Stimulated activated CD4-positive, alpha-beta T cell treated with anti-CD3 and anti-CD28 coated beads, Interleukin-2, amount 100 ng/mL, for 4 hours (primary cell): ENCODE measurements around the gene IL23R.
A peak's percentile ranks its signal among the peaks of the same experiment; 100 is the strongest.
"Not testable (repeated sequence)": the region's sequence is repeated elsewhere in the genome, so short reads cannot be mapped to it uniquely, and the experiment has no call there.

ENCODE experiments used
- DNase-seq: peaks from one replicate; pipeline ENCODE4 v3.0.0-alpha.2; 2020; ENCODE audit warnings: low read depth

Gene IL23R, protein sequence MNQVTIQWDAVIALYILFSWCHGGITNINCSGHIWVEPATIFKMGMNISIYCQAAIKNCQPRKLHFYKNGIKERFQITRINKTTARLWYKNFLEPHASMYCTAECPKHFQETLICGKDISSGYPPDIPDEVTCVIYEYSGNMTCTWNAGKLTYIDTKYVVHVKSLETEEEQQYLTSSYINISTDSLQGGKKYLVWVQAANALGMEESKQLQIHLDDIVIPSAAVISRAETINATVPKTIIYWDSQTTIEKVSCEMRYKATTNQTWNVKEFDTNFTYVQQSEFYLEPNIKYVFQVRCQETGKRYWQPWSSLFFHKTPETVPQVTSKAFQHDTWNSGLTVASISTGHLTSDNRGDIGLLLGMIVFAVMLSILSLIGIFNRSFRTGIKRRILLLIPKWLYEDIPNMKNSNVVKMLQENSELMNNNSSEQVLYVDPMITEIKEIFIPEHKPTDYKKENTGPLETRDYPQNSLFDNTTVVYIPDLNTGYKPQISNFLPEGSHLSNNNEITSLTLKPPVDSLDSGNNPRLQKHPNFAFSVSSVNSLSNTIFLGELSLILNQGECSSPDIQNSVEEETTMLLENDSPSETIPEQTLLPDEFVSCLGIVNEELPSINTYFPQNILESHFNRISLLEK

DNA sequence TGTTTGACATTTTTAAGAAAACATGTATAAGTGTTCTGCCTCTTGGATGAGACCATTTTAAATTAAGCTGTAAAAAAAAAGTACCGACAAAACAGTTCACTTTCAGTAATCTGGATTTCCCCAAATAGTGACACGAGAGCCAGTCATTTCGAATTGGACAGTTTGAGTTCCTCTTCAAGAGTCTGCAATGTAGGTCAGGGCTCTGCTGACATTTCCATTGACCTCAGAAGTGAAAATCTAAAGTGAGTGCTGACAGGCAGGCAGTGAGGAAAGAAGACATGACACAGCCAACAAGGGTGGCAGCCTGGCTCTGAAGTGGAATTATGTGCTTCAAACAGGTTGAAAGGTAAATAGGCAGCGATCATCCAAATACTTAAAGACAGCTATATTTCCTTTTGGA, at the start of gene IL23R:
TSS of gene IL23R (plus strand) at position 259 of the 400 bp plus-strand sequence. CDS start 1,667 bp downstream, outside the sequence.
- no peak for DNase-seq

DNA sequence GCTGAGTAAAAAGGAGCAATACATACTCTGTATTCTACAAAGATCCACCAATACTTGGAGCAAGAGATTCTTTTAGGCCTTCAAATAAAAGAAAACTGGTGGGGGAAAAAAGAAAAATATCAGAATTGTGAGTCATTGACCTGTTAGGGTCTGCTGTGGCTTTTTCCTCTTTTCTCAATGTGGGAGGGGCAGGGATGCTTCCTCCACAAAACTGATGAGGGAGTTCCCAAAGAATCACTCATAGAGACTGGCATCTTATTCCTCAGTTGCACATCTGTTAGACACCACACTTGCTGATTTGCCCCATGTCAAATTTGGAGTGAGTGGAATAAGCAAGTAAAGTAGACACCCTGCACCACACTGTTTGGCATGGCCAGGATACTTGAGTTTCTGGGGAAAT, 48.1 kb upstream of the IL23R start:
- DNase-seq = no peak

DNA sequence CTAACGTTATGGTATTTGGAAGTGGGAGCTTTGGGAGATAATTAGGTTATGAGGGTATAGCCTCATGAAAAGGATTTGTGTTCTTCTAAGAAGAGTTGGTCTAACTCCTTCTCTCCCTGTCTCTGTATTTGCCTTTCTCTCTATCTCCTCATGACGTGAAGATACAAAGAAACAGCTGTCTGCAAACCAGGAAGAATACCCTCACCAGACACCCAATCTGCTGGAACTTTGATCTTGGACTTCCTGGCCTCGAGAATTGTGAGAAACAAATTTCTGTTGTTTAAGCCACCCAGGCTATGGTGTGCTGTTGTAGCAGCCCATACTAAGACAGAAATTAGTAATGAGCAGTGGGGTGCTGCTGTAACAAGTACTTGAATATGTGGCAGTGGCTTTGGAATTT, 47.6 kb upstream of the IL23R start:
- DNase-seq = no peak

DNA sequence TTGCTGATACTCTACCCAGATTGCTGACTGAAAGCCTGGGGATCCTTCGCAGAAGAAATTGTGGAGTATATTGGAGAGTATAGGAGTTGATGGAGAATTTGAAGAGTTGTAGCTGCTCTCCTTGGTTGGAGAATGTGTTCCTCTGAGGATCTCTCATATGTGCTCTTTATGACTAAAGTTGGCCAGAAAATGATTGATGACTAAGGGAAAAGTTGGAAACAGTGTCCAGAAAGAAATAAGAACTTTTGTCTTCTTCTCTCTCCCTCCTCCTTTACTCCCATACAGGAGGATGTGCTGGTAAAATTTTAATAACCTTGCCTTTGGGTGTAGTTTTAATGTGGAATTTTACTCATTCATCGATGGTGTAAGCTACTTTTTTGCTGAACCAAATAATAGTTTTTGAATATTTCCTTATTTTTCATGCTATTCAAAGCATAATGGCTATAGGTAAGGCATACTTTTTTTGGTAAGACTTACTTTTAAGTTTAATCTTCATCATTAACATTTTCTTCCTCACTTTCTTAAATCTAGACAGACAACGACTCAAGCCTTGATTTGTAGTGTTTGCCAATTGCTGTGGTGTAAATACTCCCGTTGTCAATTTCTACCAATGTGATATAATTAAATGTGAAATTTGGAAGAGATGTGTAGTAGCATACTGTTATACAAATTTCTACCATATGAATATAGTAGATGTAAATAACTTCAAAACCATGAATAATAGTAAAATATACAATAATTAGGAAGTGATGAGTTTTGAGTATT, 45.2 kb upstream of the IL23R start:
- no peak for DNase-seq

DNA sequence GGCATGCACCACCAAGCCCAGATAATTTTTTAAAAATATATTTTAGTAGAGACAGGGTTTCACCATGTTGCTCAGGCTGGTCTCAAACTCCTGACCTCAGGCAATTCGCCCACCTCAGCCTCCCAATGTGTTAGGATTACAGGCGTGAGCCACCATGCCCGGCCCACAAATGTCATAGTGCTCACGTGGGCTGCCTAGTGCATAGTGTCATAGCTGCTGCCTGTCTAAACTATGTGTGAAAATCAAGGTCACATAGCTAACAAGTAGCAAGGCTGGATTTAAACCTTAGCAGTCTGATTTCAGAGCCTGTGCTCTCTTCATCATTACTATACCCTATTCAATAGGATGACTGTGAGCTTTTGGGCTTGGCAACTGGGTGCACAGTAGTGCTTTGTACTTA, 41.8 kb upstream of the IL23R start:
- DNase-seq = no peak

DNA sequence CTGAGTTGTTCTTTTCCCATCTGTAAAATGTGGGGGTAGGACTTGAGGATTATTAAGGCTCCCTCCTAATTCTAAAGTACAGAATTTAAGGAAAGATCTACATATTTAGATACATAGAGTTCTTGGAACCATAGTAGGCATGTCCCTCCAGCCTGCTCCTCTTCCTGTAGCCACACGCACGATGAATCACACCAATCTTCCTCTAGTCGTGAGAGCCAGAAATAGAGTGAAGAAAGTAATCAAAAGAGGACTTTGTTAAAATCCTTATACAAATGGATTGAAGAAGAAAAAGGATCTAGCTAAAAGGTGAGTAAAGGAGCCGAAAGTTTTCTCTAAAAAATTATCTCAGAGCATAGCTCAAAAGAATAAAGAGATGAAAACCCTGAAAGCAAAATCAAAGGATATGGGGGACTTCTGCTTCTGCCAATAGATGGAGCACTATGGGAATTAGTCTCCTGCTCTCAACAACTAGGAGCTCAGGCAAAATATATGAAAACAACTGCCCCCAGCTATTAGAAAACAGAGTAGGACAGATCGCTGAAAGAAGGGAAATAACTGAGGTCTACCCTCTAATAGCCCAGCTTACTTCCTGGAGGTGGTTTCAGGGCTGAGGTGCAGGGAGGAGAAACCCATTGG, 40.0 kb upstream of the IL23R start:
- DNase-seq = no peak

DNA sequence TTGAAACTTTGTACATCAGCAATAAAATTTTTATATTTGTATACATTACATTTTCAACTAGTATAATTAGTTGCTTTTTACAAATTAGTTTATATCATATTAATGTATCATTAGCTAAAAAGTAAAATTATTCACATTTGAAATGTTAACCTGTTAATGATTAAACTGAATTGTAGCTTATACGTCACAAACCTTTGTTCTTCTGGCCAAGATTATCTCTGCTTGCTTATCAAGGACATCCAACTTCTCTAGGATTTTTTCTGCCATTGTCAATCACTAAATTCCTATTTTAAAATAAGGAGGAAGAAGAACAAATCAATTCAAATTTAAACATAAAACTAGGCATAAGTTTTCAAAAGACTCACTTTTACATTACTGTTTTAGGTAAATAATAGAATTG, 39.3 kb upstream of the IL23R start:
- DNase-seq = no peak

DNA sequence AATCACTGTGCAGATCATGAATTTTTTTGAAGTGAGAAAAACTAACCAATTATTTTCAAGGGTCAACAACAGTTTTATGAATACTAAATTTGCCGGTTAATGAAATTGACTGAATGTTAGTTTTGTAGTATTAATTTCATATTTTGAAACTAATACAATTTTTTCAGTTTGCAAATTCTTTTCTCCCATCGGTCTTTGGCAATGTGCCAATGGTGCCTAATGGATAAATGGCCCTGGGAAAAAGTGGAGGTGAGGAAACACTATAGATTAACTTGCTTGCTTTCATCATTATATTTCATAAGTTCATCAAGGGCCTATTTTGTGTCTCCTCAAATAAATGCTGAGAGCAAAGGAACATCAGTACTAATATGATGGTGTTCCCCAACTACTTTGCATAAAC, 35.6 kb upstream of the IL23R start:
- DNase-seq = no peak

DNA sequence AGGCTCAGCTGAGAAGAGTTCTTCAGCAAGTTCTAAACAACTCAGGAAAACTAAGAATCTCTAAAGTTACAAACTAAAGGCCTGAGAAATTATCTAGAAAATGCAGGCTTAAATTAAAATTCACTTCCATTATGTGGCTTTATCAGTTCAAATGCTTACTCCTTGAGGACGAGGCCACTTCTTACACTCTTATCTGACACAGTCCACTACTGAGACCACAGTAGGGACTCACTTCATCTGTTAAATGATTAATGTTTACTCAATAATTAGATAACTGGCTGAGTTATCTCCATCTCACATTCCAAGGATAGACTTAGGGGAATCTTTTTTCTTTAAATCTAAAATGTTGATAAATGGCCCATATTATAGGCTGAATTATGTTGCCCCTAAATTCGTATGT, 33.1 kb upstream of the IL23R start:
- DNase-seq = no peak

DNA sequence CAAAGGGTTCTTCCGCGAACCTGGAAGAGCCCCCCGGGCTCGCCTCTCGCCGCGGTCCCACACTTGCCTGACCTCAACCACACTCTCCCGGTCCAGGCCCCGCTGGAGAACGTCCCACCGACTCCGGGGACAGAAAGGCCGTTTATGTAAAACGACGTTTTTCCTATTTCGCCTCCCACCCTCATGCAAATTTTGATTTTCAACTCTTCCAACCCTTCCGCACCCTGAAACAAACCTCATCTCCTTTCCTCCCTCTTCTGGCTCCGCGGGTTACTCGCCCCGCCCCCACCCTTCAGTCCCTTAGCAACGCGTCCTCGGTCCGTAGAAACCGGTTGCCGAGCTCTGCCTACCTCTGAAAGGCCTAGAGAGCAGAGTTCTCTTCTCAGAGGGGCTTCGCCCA, 31.6 kb upstream of the IL23R start, which contains the start of gene C1orf141:
TSS of gene C1orf141 (minus strand) at position 276 of the 400 bp plus-strand sequence. CDS start 7,730 bp downstream, outside the sequence.
- DNase-seq = no peak

DNA sequence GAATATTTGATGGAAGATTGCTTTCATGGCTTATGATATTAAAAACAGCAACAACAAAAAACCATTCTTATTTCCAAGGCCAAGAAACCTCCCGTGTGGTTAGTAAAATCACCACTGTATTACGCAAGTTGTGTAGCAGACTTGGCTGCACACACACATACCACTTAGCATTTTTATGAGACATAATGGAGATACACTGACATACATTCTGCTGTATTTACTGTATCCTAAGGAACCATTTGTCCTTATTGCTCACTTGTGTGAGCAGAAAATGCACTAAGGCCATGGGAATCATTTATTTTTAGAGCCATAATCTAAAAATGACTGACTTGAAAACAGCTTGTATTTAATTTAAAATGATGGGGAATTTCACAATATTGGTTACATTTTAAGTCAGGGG, 30.9 kb upstream of the IL23R start:
- no peak for DNase-seq

DNA sequence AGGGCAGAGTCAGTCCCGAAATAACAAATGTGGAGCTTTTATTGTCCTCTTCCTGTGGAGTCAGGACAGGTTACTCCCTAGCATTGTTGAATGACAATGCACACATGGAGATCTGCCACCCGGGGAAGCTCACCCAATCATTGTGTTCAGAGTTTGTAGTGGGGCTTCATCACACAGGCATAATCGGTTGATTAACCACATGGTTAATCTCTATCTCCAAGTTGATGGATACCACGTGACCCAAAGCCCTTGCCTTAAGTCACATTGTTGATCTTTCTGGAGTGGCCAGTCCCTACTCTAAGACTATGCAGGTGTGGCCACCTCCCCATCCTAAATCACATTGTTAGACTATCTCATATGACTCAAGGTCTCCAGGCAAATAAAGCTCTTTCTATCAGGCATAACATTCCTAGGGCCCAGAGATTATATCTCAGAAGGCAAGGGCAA, 28.9 kb upstream of the IL23R start:
- DNase-seq = no peak

DNA sequence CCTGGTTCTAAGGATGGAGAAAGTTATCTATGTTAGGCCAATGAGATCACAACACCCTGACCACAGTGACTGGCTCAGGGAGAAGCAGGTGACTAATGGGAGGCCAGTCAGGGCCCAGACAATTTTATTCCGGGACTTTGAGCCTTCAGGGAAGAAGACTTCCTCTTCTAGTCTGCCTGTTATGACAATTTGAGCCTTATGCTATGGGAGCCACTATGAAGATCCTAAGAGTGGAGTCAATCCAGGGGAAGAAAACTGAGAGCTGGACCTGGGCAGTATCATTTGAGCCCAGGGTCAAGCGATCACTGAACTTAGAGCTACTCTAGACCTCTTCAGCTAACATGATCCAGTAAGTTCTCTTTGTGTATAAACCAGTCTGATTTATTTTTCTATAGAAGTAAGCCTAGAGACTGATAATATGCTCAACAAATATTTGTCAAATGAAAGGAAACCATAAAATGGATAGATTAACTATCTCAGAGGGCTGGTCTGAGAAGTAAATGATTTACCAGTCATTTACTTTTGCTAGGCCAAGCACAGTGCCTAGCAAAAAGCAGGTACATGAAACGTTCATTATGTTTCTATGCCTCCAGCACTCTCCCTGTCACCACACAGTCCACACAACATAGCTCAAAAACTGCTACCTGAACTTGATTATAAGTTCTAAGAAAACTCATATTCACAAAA, 27.3 kb upstream of the IL23R start:
- no peak for DNase-seq

DNA sequence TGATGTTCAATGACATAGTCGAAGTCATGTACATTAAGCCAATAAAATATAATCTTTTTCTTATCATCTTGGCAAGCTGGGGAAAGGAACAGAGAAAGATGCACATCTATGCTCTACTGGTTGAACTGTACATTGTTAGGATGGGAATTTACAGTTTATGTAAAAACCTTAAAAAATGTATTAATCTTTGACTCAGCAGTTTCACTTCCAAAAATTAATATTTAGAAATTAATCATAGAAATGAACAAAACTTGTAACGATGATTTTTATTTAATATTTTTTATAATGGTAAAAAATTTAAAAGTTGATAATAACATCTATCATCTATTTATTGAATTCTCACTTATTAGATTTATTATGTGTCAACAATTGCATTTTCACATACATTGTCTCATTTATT, 25.8 kb upstream of the IL23R start:
- no peak for DNase-seq

DNA sequence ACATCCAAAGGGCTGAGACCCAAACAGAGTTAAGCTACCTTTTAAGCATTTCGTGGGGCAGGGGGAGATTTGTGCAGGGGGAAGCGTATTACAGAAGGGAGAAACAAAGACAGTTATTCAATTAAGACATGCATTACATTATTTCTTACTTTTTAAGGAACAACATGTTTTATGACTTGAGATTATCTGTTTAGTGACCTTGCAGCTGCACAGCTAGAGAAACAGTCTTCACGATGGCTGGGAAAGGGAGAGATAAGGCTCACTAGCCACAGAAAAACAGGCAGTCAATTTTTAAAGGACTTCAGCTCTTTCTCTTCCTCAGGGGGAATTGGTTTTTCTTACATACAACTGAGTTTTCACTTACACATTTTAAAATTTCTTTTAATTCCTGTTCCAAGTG, 24.4 kb upstream of the IL23R start:
- DNase-seq = not testable (repeated sequence)

DNA sequence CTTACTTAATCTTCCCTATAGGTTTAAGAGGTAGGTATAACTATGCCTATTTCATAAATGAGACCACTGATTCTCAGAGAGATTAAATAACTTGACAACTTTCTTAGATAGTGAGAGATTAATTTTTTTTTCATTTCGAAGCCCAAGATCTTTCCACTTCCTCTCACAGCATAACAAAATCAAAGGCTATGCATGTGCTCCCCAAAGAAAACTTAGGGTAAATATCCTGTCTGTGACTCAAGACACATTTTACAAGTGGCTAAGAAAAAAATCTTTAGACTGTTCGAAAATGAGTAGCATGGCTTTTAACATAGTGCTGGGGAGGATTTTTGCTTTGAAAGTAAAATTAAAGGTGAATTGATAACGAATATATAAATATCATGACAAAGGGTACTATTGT, 23.3 kb upstream of the IL23R start:
- no peak for DNase-seq

DNA sequence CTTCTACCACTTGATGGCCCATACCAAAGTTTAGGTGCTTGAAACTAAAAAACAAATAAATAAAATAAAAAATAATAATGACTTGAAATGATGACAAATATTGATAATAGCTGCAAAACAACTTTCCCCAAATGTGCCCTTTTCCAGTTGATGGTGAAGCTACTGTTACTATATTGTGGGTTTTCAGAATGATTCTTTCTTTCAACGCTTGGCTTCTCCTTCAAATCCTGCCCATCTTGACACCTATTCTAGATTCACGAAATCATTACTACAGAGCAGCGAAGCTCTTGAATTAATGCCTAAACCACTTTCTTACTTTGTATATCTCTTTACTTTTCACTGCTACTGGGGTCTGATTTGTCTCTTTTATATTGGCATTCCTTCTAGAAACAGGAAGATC, 22.3 kb upstream of the IL23R start:
- DNase-seq = no peak

DNA sequence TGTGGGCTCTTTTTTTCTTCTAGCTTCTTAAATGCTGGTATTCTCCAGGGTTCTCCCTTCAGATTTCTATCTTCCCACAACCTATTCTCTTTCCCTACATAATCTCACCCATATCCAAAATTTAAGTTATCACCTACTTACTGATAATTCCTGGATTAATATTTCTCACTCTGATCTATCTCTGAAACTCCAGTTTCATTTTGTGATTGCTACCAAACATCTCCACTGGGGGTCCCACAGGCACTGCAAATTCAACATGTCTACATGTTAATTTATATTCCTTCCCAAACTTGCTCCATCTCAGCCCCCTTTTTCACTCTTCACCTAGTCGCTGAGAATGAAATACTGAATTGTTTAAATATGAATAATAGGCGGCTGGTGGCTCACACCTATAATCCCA, 21.6 kb upstream of the IL23R start:
- DNase-seq = peak; percentile 13

DNA sequence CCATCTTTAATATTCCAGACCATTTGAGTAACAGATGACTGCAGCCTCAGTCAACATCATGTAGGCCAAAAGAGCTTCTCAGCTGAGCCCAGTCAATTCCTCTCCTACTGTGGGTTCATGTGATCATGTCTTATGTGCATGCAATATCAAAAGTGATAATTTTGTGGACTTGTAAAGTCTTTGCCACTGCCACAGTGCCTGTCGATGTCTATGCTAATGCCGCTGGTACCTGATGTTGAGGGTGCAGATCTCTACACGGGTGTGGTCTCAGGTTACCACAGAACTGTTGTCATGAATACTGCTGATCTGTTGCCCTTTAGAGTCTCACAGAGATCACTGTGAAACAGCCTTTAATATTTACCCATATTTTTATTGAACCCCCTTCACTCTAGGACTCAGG, 20.2 kb upstream of the IL23R start:
- no peak for DNase-seq

DNA sequence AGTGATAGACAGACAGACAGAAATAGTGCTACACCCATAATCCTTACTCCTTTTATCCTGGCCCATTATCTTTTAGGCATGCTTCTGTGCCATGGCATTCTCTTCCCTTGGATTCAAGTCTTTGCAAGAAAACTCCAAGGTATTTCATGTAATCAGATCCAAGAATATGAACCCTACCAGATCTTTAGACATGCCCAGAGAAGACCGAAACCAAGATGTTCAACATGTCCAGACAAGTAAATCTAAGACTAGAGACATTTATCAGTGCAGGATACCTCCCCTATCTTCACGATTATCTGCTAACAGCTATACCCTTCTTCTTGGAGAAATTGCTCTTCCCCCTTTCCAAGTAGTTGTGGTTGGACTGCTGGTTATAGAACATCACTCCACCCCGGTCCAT, 19.7 kb upstream of the IL23R start:
- DNase-seq = no peak

DNA sequence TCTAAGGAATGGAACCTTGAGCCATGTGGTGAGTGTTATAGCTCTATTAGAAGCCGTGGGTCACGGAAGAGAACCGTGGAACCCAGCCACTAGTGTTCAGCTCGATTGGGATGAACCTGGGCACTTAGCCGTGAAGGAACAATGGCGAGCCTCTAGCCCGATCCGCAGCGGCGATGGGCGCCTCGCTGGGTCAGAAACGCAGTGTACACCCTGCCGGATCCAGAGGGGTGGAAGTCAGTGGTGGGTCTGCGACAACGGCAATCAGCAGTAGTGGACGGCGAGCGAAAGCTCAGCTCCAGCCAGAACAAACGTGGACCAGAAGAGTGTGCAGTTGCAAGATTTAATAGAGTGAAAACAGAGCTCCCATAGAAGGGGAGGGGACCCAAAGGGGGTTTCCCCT, 18.3 kb upstream of the IL23R start:
- not testable (repeated sequence) for DNase-seq
